Left ventricle myocardium inferior (tissue), 1 donor: ENCODE results near the gene OR9A4. TPM values are rescaled to one million over a fixed set of nuclear protein-coding genes. Genes with fewer than 3 reads are reported as not detected.

Experiments used
- DNase-seq: peaks from one replicate; pipeline ENCODE4 v3.0.0-alpha.2; 2020
- H3K27ac ChIP-seq: fragments of 200-600 bp; replicated peaks from 2 replicates; pipeline ENCODE4 v1.8.0; 2021
- H3K27me3 ChIP-seq: fragments of 200-600 bp; 2 replicates; pipeline ENCODE4 v1.8.0; 2021; ENCODE audit warnings: low read depth
- H3K36me3 ChIP-seq: fragments of 200-600 bp; 2 replicates; pipeline ENCODE4 v1.8.0; 2021
- H3K4me1 ChIP-seq: fragments of 200-600 bp; 2 replicates; pipeline ENCODE4 v1.8.0; 2021
- H3K4me3 ChIP-seq: fragments of 200-600 bp; 2 replicates; pipeline ENCODE4 v1.8.0; 2021; ENCODE audit warnings: mild to moderate bottlenecking, moderate library complexity
- H3K9me3 ChIP-seq: fragments of 200-600 bp; replicated peaks from 2 replicates; pipeline ENCODE4 v1.8.0; 2021
- CTCF ChIP-seq: fragments of 200-600 bp; IDR thresholded peaks from 2 replicates; pipeline ENCODE4 v1.8.0; 2021; ENCODE audit warnings: antibody characterized with exemption, mild to moderate bottlenecking, borderline replicate concordance
- intact Hi-C: fragments of 100-400 bp; cut with micrococcal nuclease; formaldehyde crosslinking; loops from one replicate; pipeline ENCODE4 v1.11.0; 2022
- total RNA-seq: library from RNA; stranded (reverse); fragmentation: NEBNext Ultra II Directional; extraction: Animal tissue kit (Norgen Biotek cat#: 25700); gene quantifications from one replicate; pipeline ENCODE4 v1.2.1, GENCODE V29; 2021
- donor health status: DM: no; HTN: yes; CAD: no; lungs with severe emphysema.

OR9A4 gene
- total RNA-seq, 1 donor from 2014 or later: not detected

DNA sequence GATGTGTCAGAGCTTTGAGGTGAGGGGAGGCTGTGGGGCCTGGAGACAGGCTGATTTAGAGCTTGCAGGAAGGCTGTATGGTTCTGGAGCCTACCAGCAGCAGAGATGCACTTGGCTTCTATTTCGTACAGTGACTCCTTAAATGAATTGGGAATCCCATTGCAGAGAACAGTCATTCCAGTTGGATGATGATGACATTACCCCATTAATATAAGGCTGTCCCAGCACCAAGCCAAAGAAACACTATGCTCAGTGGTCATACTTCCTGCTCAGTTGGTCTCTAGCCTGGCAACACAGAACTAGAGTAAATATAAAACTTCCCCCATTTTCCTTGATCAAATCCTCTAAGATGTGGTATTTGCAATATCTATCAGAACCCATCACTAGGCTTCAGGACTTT, 36.3 kb downstream of the OR9A4 start:
- Histone ChIP-seq H3K27ac (no peak overlapping the region), H3K4me3 (no peak overlapping the region), H3K9me3 (no peaks in the 10 kb centered on the region), H3K36me3 (no peaks in the 10 kb centered on the region), H3K4me1 (no peaks in the 10 kb centered on the region), H3K27me3 (no peaks in the 10 kb centered on the region)
- intact Hi-C loops: no loop called here
- no peak for DNase-seq
- TF ChIP-seq CTCF: no peak

DNA sequence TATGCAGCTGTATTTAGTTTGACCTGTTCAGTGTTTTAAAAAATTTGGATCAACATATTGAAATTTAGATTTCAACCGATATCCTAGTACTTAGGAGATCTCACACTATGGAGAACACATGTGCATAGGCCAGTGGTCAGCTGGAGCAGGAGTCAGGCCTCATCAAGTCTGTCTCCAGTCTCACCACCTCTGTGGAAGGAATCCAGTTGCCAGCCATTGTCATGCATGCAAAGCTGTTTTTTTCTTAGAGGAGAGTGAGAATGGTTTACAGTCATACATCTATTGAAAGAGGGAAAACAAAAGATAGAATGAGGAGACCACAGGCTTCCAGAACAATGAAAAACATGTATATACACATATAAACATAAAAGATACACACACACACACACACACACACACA, 38.1 kb downstream of the OR9A4 start:
- H3K27me3 ChIP-seq: no peaks in the 10 kb centered on the region
- TF ChIP-seq CTCF: no peak
- DNase-seq: no peak
- H3K4me3 ChIP-seq: no peak overlapping the region
- no peaks in the 10 kb centered on the region for H3K36me3 ChIP-seq
- H3K27ac ChIP-seq: no peak overlapping the region
- intact Hi-C loops: no loop called here
- no peaks in the 10 kb centered on the region for H3K9me3 ChIP-seq
- no peaks in the 10 kb centered on the region for H3K4me1 ChIP-seq

- Histone ChIP-seq H3K4me1 (no peaks in the 10 kb centered on the region), H3K27ac (no peak overlapping the region), H3K4me3 (no peak overlapping the region), H3K9me3 (no peaks in the 10 kb centered on the region), H3K36me3 (no peaks in the 10 kb centered on the region), H3K27me3 (no peaks in the 10 kb centered on the region)
- DNase-seq: no peak
- intact Hi-C loops: no loop called here
- no peak for TF ChIP-seq CTCF
Measured at GRCh38 chr7:141956084-141956483, 39.9 kb downstream of the OR9A4 start.

GRCh38 chr7:141960687-141961422, 44.7 kb downstream of the OR9A4 start:
- no peaks in the 10 kb centered on the region for H3K27me3 ChIP-seq
- no peak overlapping the region for H3K27ac ChIP-seq
- H3K9me3 ChIP-seq: peaks cover 16% of the 10 kb centered on the region
- H3K4me1 ChIP-seq: no peaks in the 10 kb centered on the region
- H3K36me3 ChIP-seq: no peaks in the 10 kb centered on the region
- intact Hi-C loops: no loop called here
- no peak for DNase-seq
- TF ChIP-seq CTCF: no peak
- no peak overlapping the region for H3K4me3 ChIP-seq

Other genes with a start within 250 kb of the OR9A4 start
- gene DENND11, start 214.2 kb upstream of the OR9A4 start, total RNA-seq: 8.5 TPM
- gene WEE2, start 208.0 kb upstream of the OR9A4 start, total RNA-seq: not detected
- gene SSBP1, start 178.0 kb upstream of the OR9A4 start, total RNA-seq: 83.8 TPM
- 0.41 TPM for gene TAS2R3, start 152.3 kb upstream of the OR9A4 start, total RNA-seq
- gene TAS2R4, start 139.7 kb upstream of the OR9A4 start, total RNA-seq: 0.25 TPM
- gene TAS2R5, start 126.2 kb upstream of the OR9A4 start, total RNA-seq: 0.47 TPM
- gene PRSS37, start 74.9 kb upstream of the OR9A4 start, total RNA-seq: not detected
- gene CLEC5A, start 30.6 kb downstream of the OR9A4 start, total RNA-seq: 0.47 TPM
- gene TAS2R38, start 57.4 kb downstream of the OR9A4 start, total RNA-seq: not detected
- 0.82 TPM for gene MGAM, start 79.5 kb downstream of the OR9A4 start, total RNA-seq
- gene MGAM2, start 195.3 kb downstream of the OR9A4 start, total RNA-seq: not detected